ENCODE measurements around the gene PAX3.
A peak's percentile ranks its signal among the peaks of the same experiment; 100 is the strongest.

Gene PAX3

GRCh38 chr2:222306393-222307142 lies 7.8 kb upstream of the PAX3 start:
- intact Hi-C loops (cut with micrococcal nuclease): no loop called here
- peaks cover 69% of the 10 kb centered on the region for H3K4me1 Mint-ChIP-seq (ENCODE audit: low read depth)
- peak overlapping the region; percentile 83 for H3K4me3 Mint-ChIP-seq
- H3K36me3 Mint-ChIP-seq (ENCODE audit: low read depth): no peaks in the 10 kb centered on the region
- H3K9me3 Mint-ChIP-seq: peaks cover 12% of the 10 kb centered on the region
- peaks cover 96% of the 10 kb centered on the region for H3K27me3 Mint-ChIP-seq
- peak overlapping the region; percentile 76 for H3K27ac Mint-ChIP-seq

GRCh38 chr2:222305516-222306392 lies 7.0 kb upstream of the PAX3 start:
- Mint-ChIP-seq H3K27me3 (peaks cover 96% of the 10 kb centered on the region), H3K27ac (peak overlapping the region; percentile 76), H3K36me3 (ENCODE audit: low read depth) (no peaks in the 10 kb centered on the region), H3K4me3 (peak overlapping the region; percentile 83), H3K9me3 (peaks cover 12% of the 10 kb centered on the region), H3K4me1 (ENCODE audit: low read depth) (peaks cover 70% of the 10 kb centered on the region)
- intact Hi-C loops (cut with micrococcal nuclease): no loop called here

GRCh38 chr2:222304737-222305515 lies 6.1 kb upstream of the PAX3 start:
- Mint-ChIP-seq H3K4me1 (ENCODE audit: low read depth) (peaks cover 78% of the 10 kb centered on the region), H3K27ac (peak overlapping the region; percentile 76), H3K9me3 (peaks cover 12% of the 10 kb centered on the region), H3K4me3 (peak overlapping the region; percentile 83), H3K27me3 (peaks cover 97% of the 10 kb centered on the region), H3K36me3 (ENCODE audit: low read depth) (no peaks in the 10 kb centered on the region)
- intact Hi-C loops (cut with micrococcal nuclease): no loop called here

GRCh38 chr2:222303828-222304736 lies 5.3 kb upstream of the PAX3 start:
- Mint-ChIP-seq H3K27me3 (peaks cover 97% of the 10 kb centered on the region), H3K9me3 (peaks cover 12% of the 10 kb centered on the region), H3K36me3 (ENCODE audit: low read depth) (no peaks in the 10 kb centered on the region), H3K27ac (peak overlapping the region; percentile 76), H3K4me1 (ENCODE audit: low read depth) (peaks cover 86% of the 10 kb centered on the region), H3K4me3 (peak overlapping the region; percentile 83)
- intact Hi-C loops (cut with micrococcal nuclease): no loop called here

GRCh38 chr2:222303045-222303827 lies 4.4 kb upstream of the PAX3 start:
- Mint-ChIP-seq H3K4me1 (ENCODE audit: low read depth) (peaks cover 95% of the 10 kb centered on the region), H3K4me3 (peak overlapping the region; percentile 74), H3K27ac (peak overlapping the region; percentile 76), H3K36me3 (ENCODE audit: low read depth) (no peaks in the 10 kb centered on the region), H3K9me3 (peaks cover 12% of the 10 kb centered on the region), H3K27me3 (peaks cover 97% of the 10 kb centered on the region)
- intact Hi-C loops (cut with micrococcal nuclease): no loop called here

GRCh38 chr2:222302178-222303018 lies 3.6 kb upstream of the PAX3 start:
- intact Hi-C loops (cut with micrococcal nuclease): no loop called here
- no peaks in the 10 kb centered on the region for H3K36me3 Mint-ChIP-seq (ENCODE audit: low read depth)
- H3K27ac Mint-ChIP-seq: peak overlapping the region; percentile 76
- peaks cover 96% of the 10 kb centered on the region for H3K27me3 Mint-ChIP-seq
- peaks cover 12% of the 10 kb centered on the region for H3K9me3 Mint-ChIP-seq
- peaks cover 98% of the 10 kb centered on the region for H3K4me1 Mint-ChIP-seq (ENCODE audit: low read depth)
- no peak overlapping the region for H3K4me3 Mint-ChIP-seq

GRCh38 chr2:222301796-222302118 lies 3.0 kb upstream of the PAX3 start:
- Mint-ChIP-seq H3K36me3 (ENCODE audit: low read depth) (no peaks in the 10 kb centered on the region), H3K4me1 (ENCODE audit: low read depth) (peaks cover 98% of the 10 kb centered on the region), H3K27me3 (peaks cover 96% of the 10 kb centered on the region), H3K27ac (no peak overlapping the region), H3K4me3 (no peak overlapping the region), H3K9me3 (peaks cover 12% of the 10 kb centered on the region)
- intact Hi-C loops (cut with micrococcal nuclease): no loop called here

- H3K27ac Mint-ChIP-seq: no peak overlapping the region
- peaks cover 96% of the 10 kb centered on the region for H3K27me3 Mint-ChIP-seq
- intact Hi-C loops (cut with micrococcal nuclease): no loop called here
- peaks cover 12% of the 10 kb centered on the region for H3K9me3 Mint-ChIP-seq
- H3K4me3 Mint-ChIP-seq: no peak overlapping the region
- peaks cover 98% of the 10 kb centered on the region for H3K4me1 Mint-ChIP-seq (ENCODE audit: low read depth)
- no peaks in the 10 kb centered on the region for H3K36me3 Mint-ChIP-seq (ENCODE audit: low read depth)
Observed at GRCh38 chr2:222301053-222301795, 2.4 kb upstream of the PAX3 start.

GRCh38 chr2:222300726-222301052 lies 1.9 kb upstream of the PAX3 start:
- no peak overlapping the region for H3K27ac Mint-ChIP-seq
- intact Hi-C loops (cut with micrococcal nuclease): no loop called here
- peaks cover 97% of the 10 kb centered on the region for H3K4me1 Mint-ChIP-seq (ENCODE audit: low read depth)
- H3K4me3 Mint-ChIP-seq: no peak overlapping the region
- peaks cover 96% of the 10 kb centered on the region for H3K27me3 Mint-ChIP-seq
- H3K36me3 Mint-ChIP-seq (ENCODE audit: low read depth): no peaks in the 10 kb centered on the region
- peaks cover 12% of the 10 kb centered on the region for H3K9me3 Mint-ChIP-seq

GRCh38 chr2:222299906-222300725 lies 1.3 kb upstream of the PAX3 start:
- peaks cover 12% of the 10 kb centered on the region for H3K9me3 Mint-ChIP-seq
- peaks cover 97% of the 10 kb centered on the region for H3K4me1 Mint-ChIP-seq (ENCODE audit: low read depth)
- no peak overlapping the region for H3K27ac Mint-ChIP-seq
- no peak overlapping the region for H3K4me3 Mint-ChIP-seq
- H3K36me3 Mint-ChIP-seq (ENCODE audit: low read depth): no peaks in the 10 kb centered on the region
- H3K27me3 Mint-ChIP-seq: peaks cover 96% of the 10 kb centered on the region
- intact Hi-C loops (cut with micrococcal nuclease): no loop called here

- H3K27ac Mint-ChIP-seq: peak overlapping the region; percentile 18
- peaks cover 99% of the 10 kb centered on the region for H3K27me3 Mint-ChIP-seq
- intact Hi-C loops (cut with micrococcal nuclease): no loop called here
- peaks cover 91% of the 10 kb centered on the region for H3K4me1 Mint-ChIP-seq (ENCODE audit: low read depth)
- peak overlapping the region; percentile 76 for H3K4me3 Mint-ChIP-seq
- peaks cover 6% of the 10 kb centered on the region for H3K9me3 Mint-ChIP-seq
- H3K36me3 Mint-ChIP-seq (ENCODE audit: low read depth): no peaks in the 10 kb centered on the region
Observed at GRCh38 chr2:222298001-222298310, 842 bp downstream of the PAX3 start.

Measured in dendritic cell treated with granulocyte-macrophage colony-stimulating factor and Interleukin-4, amounts not matched to agents 40 ng/mL and 50 ng/mL, for 4 days (primary cell).